HCT116 (cell line): ENCODE measurements around the gene TENM4. TPM values are rescaled to one million over a fixed set of nuclear protein-coding genes. Genes with fewer than 3 reads are reported as not detected.

Source experiments
- ATAC-seq: fragments of 200-7000 bp; cut with Tn5 transposase; 2 replicates; pipeline ENCODE4 v1.9.1; 2020; ENCODE audit warnings: mild to moderate bottlenecking, moderate library complexity
- BruUV-seq: library from RNA; stranded (reverse); fragments of 400-500 nt; replicated peaks from 2 replicates; lab custom pipeline; 2021; lab: Mats Ljungman, UMichigan
- CTCF ChIA-PET: fragments of 300-600 bp; sonication (Branson Sonifier 250); formaldehyde crosslinking; loops from one replicate; lab custom pipeline; 2021; ENCODE audit warnings: antibody characterized with exemption; lab: Charles Lee
- POLR2A ChIA-PET: fragments of 300-600, 350-600 bp; sonication (Branson Sonifier 250); formaldehyde crosslinking; loops from one replicate; lab custom pipeline; 2021; ENCODE audit warnings: antibody characterized with exemption; lab: Charles Lee
- RAD21 ChIA-PET, 2 experiments: fragments of 300-600 bp; sonication (Branson Sonifier 250); formaldehyde crosslinking; loops; one replicate each; lab custom pipeline; 2023; ENCODE audit warnings: low total read pairs in 2 of 2; ENCODE audit not compliant: uncharacterized antibody in 2 of 2, unreplicated experiment in 2 of 2, low non-redundant PET in 1 of 2; lab: Charles Lee
- DNase-seq: peaks from one replicate; pipeline ENCODE4 v3.0.0-alpha.2; 2010; ENCODE audit warnings: low read depth, low spot score
- H2AFZ ChIP-seq: fragments of 200-600 bp; shearing (Covaris generic), sonication (generic); 2 replicates; pipeline ENCODE4 v1.6.1; 2017; ENCODE audit warnings: low read depth, mixed run types, mixed read lengths, antibody characterized with exemption, low read length; ENCODE audit not compliant: poor library complexity, severe bottlenecking
- H3K27ac ChIP-seq: 2 replicates; pipeline ENCODE4 v1.5.1; 2012; ENCODE audit warnings: low read depth, low read length
- H3K27me3 ChIP-seq: fragments of 200-600 bp; sonication (generic); 2 replicates; pipeline ENCODE4 v1.6.1; 2016; ENCODE audit warnings: mixed run types, low read length, mixed read lengths; ENCODE audit not compliant: insufficient read depth
- H3K36me3 ChIP-seq, 2 experiments: fragments of 200-500 bp in 1 of 2; fragments of 200-600 bp in 1 of 2; sonication (Bioruptor generic) in 1 of 2; sonication (generic) in 1 of 2; 2 replicates each; pipeline versions ENCODE4 v1.5.1 to v1.6.1; 2014 to 2016; ENCODE audit warnings: low read length in 2 of 2, inconsistent platforms in 1 of 2, mixed read lengths in 1 of 2, mixed run types in 1 of 2; ENCODE audit not compliant: insufficient read depth in 2 of 2, control insufficient read depth in 1 of 2
- H3K4me1 ChIP-seq, 2 experiments: fragments of 200-600 bp in 1 of 2; sonication (generic) in 1 of 2; 2 replicates each; pipeline versions ENCODE4 v1.5.1 to v1.6.1; 2012 to 2017; ENCODE audit warnings: low read length in 2 of 2, inconsistent platforms in 1 of 2, mild to moderate bottlenecking in 1 of 2, mixed read lengths in 1 of 2, mixed run types in 1 of 2, moderate library complexity in 1 of 2; ENCODE audit not compliant: insufficient read depth in 2 of 2, control insufficient read depth in 1 of 2
- H3K4me2 ChIP-seq: fragments of 200-600 bp; sonication (generic); 2 replicates; pipeline ENCODE4 v1.6.1; 2017; ENCODE audit warnings: mixed run types, low read length, mixed read lengths
- H3K4me3 ChIP-seq, 2 experiments: fragments of 200-600 bp in 1 of 2; sonication (generic) in 1 of 2; replicated peaks in 1 of 2; 2 replicates each; pipeline ENCODE4 v1.5.1; 2011 to 2016; ENCODE audit warnings: low read length in 2 of 2, control low read depth in 1 of 2, low read depth in 1 of 2, mild to moderate bottlenecking in 1 of 2, mixed read lengths in 1 of 2, mixed run types in 1 of 2
- H3K79me2 ChIP-seq: fragments of 200-600 bp; sonication (generic); 2 replicates; pipeline ENCODE4 v1.6.1; 2017; ENCODE audit warnings: mild to moderate bottlenecking, mixed run types, low read length, moderate library complexity, mixed read lengths; ENCODE audit not compliant: insufficient read depth
- H3K9ac ChIP-seq: fragments of 200-600 bp; sonication (generic); 2 replicates; pipeline ENCODE4 v1.6.1; 2016; ENCODE audit warnings: low read length, mixed read lengths
- H3K9me2 ChIP-seq: fragments of 200-600 bp; sonication (generic), shearing (Covaris generic); 2 replicates; pipeline ENCODE4 v1.6.1; 2017; ENCODE audit warnings: mixed run types, mild to moderate bottlenecking, moderate library complexity; ENCODE audit not compliant: insufficient read depth
- H3K9me3 ChIP-seq, 2 experiments: fragments of 200-500 bp in 1 of 2; fragments of 200-600 bp in 1 of 2; sonication (Bioruptor generic) in 1 of 2; sonication (generic) in 1 of 2; 2 replicates each; pipeline ENCODE4 v1.6.1; 2014 to 2017; ENCODE audit warnings: low read length in 2 of 2, mixed read lengths in 2 of 2, inconsistent platforms in 1 of 2, low read depth in 1 of 2, mild to moderate bottlenecking in 1 of 2, mixed run types in 1 of 2, moderate library complexity in 1 of 2; ENCODE audit not compliant: control insufficient read depth in 1 of 2, insufficient read depth in 1 of 2
- H4K20me1 ChIP-seq: fragments of 200-600 bp; sonication (generic), shearing (Covaris generic); 2 replicates; pipeline ENCODE4 v1.6.1; 2017; ENCODE audit warnings: mixed run types, mild to moderate bottlenecking, moderate library complexity; ENCODE audit not compliant: insufficient read depth
- ATF3 ChIP-seq: IDR thresholded peaks from 2 replicates; pipeline ENCODE4 v1.6.1; 2012
- CTCF ChIP-seq, 3 experiments: fragments of 200-600 bp in 1 of 3; sonication (generic) in 1 of 3; IDR thresholded peaks in 2 of 3; conservative IDR thresholded peaks in 1 of 3; 2 replicates each; pipeline ENCODE4 v1.5.1; 2012 to 2017; ENCODE audit warnings: low read depth in 2 of 3, low read length in 2 of 3, antibody characterized with exemption in 1 of 3, borderline replicate concordance in 1 of 3, control low read depth in 1 of 3, mild to moderate bottlenecking in 1 of 3, mixed read lengths in 1 of 3, mixed run types in 1 of 3, moderate library complexity in 1 of 3; ENCODE audit not compliant: insufficient read depth in 1 of 3
- ELF1 ChIP-seq: IDR thresholded peaks from 2 replicates; pipeline ENCODE4 v1.6.1; 2012; ENCODE audit warnings: low read depth, borderline replicate concordance
- RAD21 ChIP-seq: IDR thresholded peaks from 2 replicates; pipeline ENCODE4 v1.6.1; 2012; ENCODE audit warnings: low read depth, mild to moderate bottlenecking
- REST ChIP-seq: IDR thresholded peaks from 2 replicates; pipeline ENCODE4 v1.6.1; 2012; ENCODE audit warnings: low read depth
- SRF ChIP-seq: IDR thresholded peaks from 2 replicates; pipeline ENCODE4 v1.6.1; 2012; ENCODE audit warnings: low read depth
- intact Hi-C: fragments of 100-400 bp; cut with micrococcal nuclease; formaldehyde crosslinking; loops from 2 replicates; pipeline ENCODE4 v1.10.0; 2022
- total RNA-seq: library from RNA; stranded (reverse); gene quantifications from one replicate; pipeline ENCODE4 v1.2.1, GENCODE V29; 2021; ENCODE audit not compliant: unreplicated experiment

The TENM4 gene
- total RNA-seq, 1 experiment from 2014 or later: 0.05 TPM

- Histone ChIP-seq H4K20me1 (no peaks in the 10 kb centered on the region; the same call in 1 of the 2 replicates), H3K36me3 (no peaks in the 10 kb centered on the region), H3K9ac (no peak overlapping the region), H3K79me2 (no peaks in the 10 kb centered on the region), H3K9me3 (no peaks in the 10 kb centered on the region), H3K27me3 (peaks cover 28% of the 10 kb centered on the region), H3K4me1 (no peaks in the 10 kb centered on the region), H3K27ac (no peak overlapping the region), H3K9me2 (no peaks in the 10 kb centered on the region), H3K4me3 (no peak overlapping the region), H3K4me2 (no peak overlapping the region), H2AFZ (no peak overlapping the region)
- no TSS peak for BruUV-seq
- POLR2A ChIA-PET: no interaction called here
- TF ChIP-seq RAD21: no peak
- no peak for TF ChIP-seq ATF3
- TF ChIP-seq CTCF (IDR thresholded peaks at IDR 0.05 in 2 of 3, conservative IDR thresholded peaks at IDR 0.05 in 1 of 3; ENCODE audit: borderline replicate concordance in 1 of 3, insufficient read depth in 1 of 3, low read depth in 2 of 3, low read length in 2 of 3): no peak
- no peak for TF ChIP-seq SRF
- TF ChIP-seq ELF1: no peak
- TF ChIP-seq REST: no peak
- RAD21 ChIA-PET: no interaction called here
- ATAC-seq: no peak
- DNase-seq: no peak
- intact Hi-C loops: no loop called here
- CTCF ChIA-PET: no interaction called here
Measured at GRCh38 chr11:78884761-78885160, 556.1 kb downstream of the TENM4 start.
